Measurements from ENCODE around the gene CFAP45.

DNA sequence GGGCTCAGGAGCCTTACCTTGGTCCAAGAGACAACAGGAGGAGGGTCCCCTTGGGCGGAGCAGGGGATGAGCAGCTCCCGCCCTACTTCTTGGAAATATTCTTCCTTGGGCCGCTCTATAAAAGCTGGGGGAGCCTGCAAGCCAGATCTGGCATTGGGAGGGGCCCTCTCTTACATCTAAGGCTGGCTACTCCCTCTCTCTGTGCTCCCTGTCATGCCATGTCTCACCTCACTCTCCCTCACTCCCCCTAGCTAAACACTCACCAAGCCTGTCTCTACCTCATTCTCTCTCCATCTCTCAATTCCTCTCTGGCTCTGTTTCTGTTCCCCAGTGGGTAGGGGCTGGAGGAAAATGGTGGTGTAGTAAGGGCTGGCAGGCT is 31.8 kb upstream of the CFAP45 start:
- TF ChIP-seq, protein P1, sequence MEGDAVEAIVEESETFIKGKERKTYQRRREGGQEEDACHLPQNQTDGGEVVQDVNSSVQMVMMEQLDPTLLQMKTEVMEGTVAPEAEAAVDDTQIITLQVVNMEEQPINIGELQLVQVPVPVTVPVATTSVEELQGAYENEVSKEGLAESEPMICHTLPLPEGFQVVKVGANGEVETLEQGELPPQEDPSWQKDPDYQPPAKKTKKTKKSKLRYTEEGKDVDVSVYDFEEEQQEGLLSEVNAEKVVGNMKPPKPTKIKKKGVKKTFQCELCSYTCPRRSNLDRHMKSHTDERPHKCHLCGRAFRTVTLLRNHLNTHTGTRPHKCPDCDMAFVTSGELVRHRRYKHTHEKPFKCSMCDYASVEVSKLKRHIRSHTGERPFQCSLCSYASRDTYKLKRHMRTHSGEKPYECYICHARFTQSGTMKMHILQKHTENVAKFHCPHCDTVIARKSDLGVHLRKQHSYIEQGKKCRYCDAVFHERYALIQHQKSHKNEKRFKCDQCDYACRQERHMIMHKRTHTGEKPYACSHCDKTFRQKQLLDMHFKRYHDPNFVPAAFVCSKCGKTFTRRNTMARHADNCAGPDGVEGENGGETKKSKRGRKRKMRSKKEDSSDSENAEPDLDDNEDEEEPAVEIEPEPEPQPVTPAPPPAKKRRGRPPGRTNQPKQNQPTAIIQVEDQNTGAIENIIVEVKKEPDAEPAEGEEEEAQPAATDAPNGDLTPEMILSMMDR (IDR thresholded peaks at IDR 0.05; ENCODE audit: low read length) = no peak
- TF ChIP-seq EZH2 (IDR thresholded peaks at IDR 0.05; ENCODE audit: borderline replicate concordance, low read length) = no peak
